K562 (cell line): Measurements from ENCODE around the gene MTHFS. TPM values are rescaled to one million over a fixed set of nuclear protein-coding genes. Genes with fewer than 3 reads are reported as not detected.

Source experiments
- CEBPB ChIP-seq: fragments of 450-650 bp; IDR thresholded peaks from 2 replicates; pipeline ENCODE4 v1.6.1; 2016; ENCODE audit warnings: missing genetic modification characterization, missing compliant biosample characterization
- HMG20A ChIP-seq: fragments of 450-650 bp; formaldehyde crosslinking; conservative IDR thresholded peaks from 2 replicates; pipeline ENCODE4 v1.4.0; 2020; ENCODE audit warnings: mild to moderate bottlenecking, mixed read lengths
- KLF10 ChIP-seq: fragments of 250-450 bp; sonication (Bioruptor Pico); IDR thresholded peaks from 2 replicates; pipeline ENCODE4 v1.6.1; 2021; ENCODE audit warnings: matching md5 sums
- MLLT1 ChIP-seq, 2 experiments: fragments of 450-650 bp; IDR thresholded peaks; 2 replicates each; pipeline ENCODE4 v1.6.1; 2016
- SMAD2 ChIP-seq: fragments of 150-350 bp; IDR thresholded peaks from 2 replicates; pipeline ENCODE4 v1.6.1; 2014; ENCODE audit warnings: low read depth, mild to moderate bottlenecking, low read length
- SP1 ChIP-seq: sonication (generic); formaldehyde crosslinking; IDR thresholded peaks from 2 replicates; pipeline ENCODE4 v1.8.1; 2022; ENCODE audit warnings: mild to moderate bottlenecking, missing genetic modification reagents
- SRSF7 ChIP-seq: fragments of 200-400 bp; formaldehyde crosslinking; optimal IDR thresholded peaks from 2 replicates; pipeline ENCODE3; 2017; ENCODE audit warnings: mild to moderate bottlenecking, low read depth, low read length
- TAF9B ChIP-seq: fragments of 450-650 bp; IDR thresholded peaks from 2 replicates; pipeline ENCODE4 v1.6.1; 2018; ENCODE audit warnings: mild to moderate bottlenecking; ENCODE audit not compliant: partially characterized antibody
- VEZF1 ChIP-seq: fragments of 200-800 bp; sonication (Bioruptor generic); IDR thresholded peaks from 2 replicates; pipeline ENCODE4 v1.6.1; 2017; ENCODE audit warnings: missing genetic modification characterization, missing compliant biosample characterization
- ZBTB11 ChIP-seq, 3 experiments: fragments of 200-800 bp in 1 of 3; fragments of 250-450 bp in 1 of 3; fragments of 450-650 bp in 1 of 3; sonication (Bioruptor Pico) in 1 of 3; sonication (Bioruptor generic) in 1 of 3; formaldehyde crosslinking in 1 of 3; IDR thresholded peaks; 2 replicates each; pipeline versions ENCODE4 v1.6.1 to v1.8.0; 2016 to 2022; ENCODE audit warnings: mild to moderate bottlenecking in 2 of 3, missing genetic modification characterization in 2 of 3, missing compliant biosample characterization in 1 of 3, moderate library complexity in 1 of 3
- ZNF121 ChIP-seq: sonication (generic); formaldehyde crosslinking; conservative IDR thresholded peaks from 2 replicates; pipeline ENCODE4 v1.8.0; 2022; ENCODE audit warnings: missing genetic modification reagents
- ZNF217 ChIP-seq: sonication (generic); formaldehyde crosslinking; IDR thresholded peaks from 2 replicates; pipeline ENCODE4 v1.8.0; 2022; ENCODE audit warnings: mild to moderate bottlenecking, missing genetic modification reagents
- ZNF449 ChIP-seq: fragments of 250-450 bp; sonication (Bioruptor Pico); IDR thresholded peaks from 2 replicates; pipeline ENCODE4 v1.8.0; 2022; ENCODE audit warnings: moderate library complexity, mild to moderate bottlenecking, inconsistent platforms
- ZNF592 ChIP-seq: fragments of 450-650 bp; IDR thresholded peaks from 2 replicates; pipeline ENCODE4 v1.6.1; 2017; ENCODE audit warnings: antibody characterized with exemption, mild to moderate bottlenecking
- polyA plus RNA-seq, 8 experiments: library from polyadenylated mRNA; depleted of rRNA in 4 of 8; stranded (reverse) in 5 of 8; unstranded in 3 of 8; fragments of >200 nt; fragmentation: Nextera tagmentation in 2 of 8; fragmentation: Illumina TruSeq in 1 of 8; extraction: Ambion mirVana in 2 of 8; extraction: Trizol in 1 of 8; gene quantifications; 2 replicates each; pipeline versions ENCODE4 v1.2.1 to v1.2.3, GENCODE V29; 2011 to 2014; ENCODE audit warnings: inconsistent platforms in 1 of 8, missing spikeins in 1 of 8
- total RNA-seq, 7 experiments: library from RNA; depleted of rRNA in 6 of 7; stranded (reverse); fragments of >200 nt in 6 of 7; fragmentation: Illumina TruSeq in 2 of 7; extraction: Trizol in 2 of 7; gene quantifications; 2 replicates each; pipeline versions ENCODE4 v1.2.1 to v1.2.3, GENCODE V29; 2011 to 2021; ENCODE audit warnings: low replicate concordance in 1 of 7

MTHFS gene
- total and polyA plus RNA-seq, 9 of the 15 experiments (the other 6 are each of a cell fraction or from before 2014, with no cell fraction given) = 17.8 to 79.3 (median 41.7) TPM

- peak in 2 of 3 experiments; percentile 31 to 72; a peak in 3 of 6 replicates for TF ChIP-seq ZBTB11 (CRISPR knock-in tag; IDR thresholded peaks at IDR 0.05)
- TF ChIP-seq HMG20A = no peak
- no peak for TF ChIP-seq ZNF121
- TF ChIP-seq SRSF7 = no peak
- no peak for TF ChIP-seq ZNF217 (CRISPR knock-in tag)
- TF ChIP-seq CEBPB = no peak
- TF ChIP-seq KLF10 (CRISPR knock-in tag) = no peak
- TF ChIP-seq SMAD2 = no peak
- TF ChIP-seq VEZF1 = peak; percentile 98
- TF ChIP-seq ZNF592 = peak; percentile 97
- no peak for TF ChIP-seq MLLT1 (IDR thresholded peaks at IDR 0.05)
- TF ChIP-seq TAF9B = peak; percentile 82
- no peak for TF ChIP-seq ZNF449 (CRISPR knock-in tag)
- TF ChIP-seq SP1 (CRISPR knock-in tag) = peak; percentile 67
Measured at GRCh38 chr15:79896634-79897379, at the start of gene MTHFS (continued).
